IMR-90 (cell line): ENCODE data around the gene CEP135. TPM values are rescaled to one million over a fixed set of nuclear protein-coding genes. Genes with fewer than 3 reads are reported as not detected.

Source experiments
- ATAC-seq: fragments of 200-7000 bp; cut with Tn5 transposase; 2 replicates; pipeline ENCODE4 v1.9.1; 2020; ENCODE audit warnings: low read depth, mild to moderate bottlenecking, moderate library complexity
- BruUV-seq: library from RNA; stranded (reverse); fragments of 400-500 nt; replicated peaks from 2 replicates; lab custom pipeline; 2021; lab: Mats Ljungman, UMichigan
- CTCF ChIA-PET: fragments of 300-600 bp; formaldehyde crosslinking; extraction: SDS; loops from one replicate; lab custom pipeline; 2021; ENCODE audit warnings: antibody characterized with exemption; lab: Yijun Ruan, JAX
- POLR2A ChIA-PET: fragments of 300-600 bp; sonication (Branson Sonifier 250); formaldehyde crosslinking; loops from one replicate; lab custom pipeline; 2022; ENCODE audit warnings: antibody characterized with exemption; ENCODE audit not compliant: unreplicated experiment; lab: Charles Lee
- DNase-seq: peaks from one replicate; pipeline ENCODE4 v3.0.0; 2013
- H2AFZ ChIP-seq: replicated peaks from 2 replicates; pipeline ENCODE3; 2013; ENCODE audit warnings: low read length, mild to moderate bottlenecking; ENCODE audit not compliant: poor library complexity
- H2AK5ac ChIP-seq: 2 replicates; pipeline ENCODE4 v1.6.1; 2013; ENCODE audit warnings: low read depth, low read length, inconsistent platforms
- H2AK9ac ChIP-seq: replicated peaks from 2 replicates; pipeline ENCODE3; 2013; ENCODE audit warnings: mild to moderate bottlenecking, low read depth, low read length, moderate library complexity; ENCODE audit not compliant: poor library complexity
- H2BK120ac ChIP-seq: 2 replicates; pipeline ENCODE4 v1.6.1; 2013; ENCODE audit warnings: low read depth, low read length, inconsistent platforms
- H2BK15ac ChIP-seq: 3 replicates; pipeline ENCODE4 v1.6.1; 2013; ENCODE audit warnings: low read depth, low read length, inconsistent platforms
- H2BK20ac ChIP-seq: 2 replicates; pipeline ENCODE4 v1.6.1; 2013; ENCODE audit warnings: low read depth, mild to moderate bottlenecking, inconsistent platforms, low read length, moderate library complexity
- H2BK5ac ChIP-seq: 2 replicates; pipeline ENCODE4 v1.6.1; 2013; ENCODE audit warnings: mild to moderate bottlenecking, low read depth, low read length, inconsistent platforms; ENCODE audit not compliant: poor library complexity, severe bottlenecking
- H3K14ac ChIP-seq: replicated peaks from 2 replicates; pipeline ENCODE4 v1.6.1; 2013; ENCODE audit warnings: low read depth, low read length, inconsistent platforms
- H3K18ac ChIP-seq: 2 replicates; pipeline ENCODE4 v1.6.1; 2013; ENCODE audit warnings: low read depth, low read length, control low read depth
- H3K23ac ChIP-seq: 2 replicates; pipeline ENCODE4 v1.6.1; 2013; ENCODE audit warnings: low read depth, low read length, inconsistent platforms
- H3K27ac ChIP-seq: 2 replicates; pipeline ENCODE4 v1.5.1; 2013; ENCODE audit warnings: mild to moderate bottlenecking, control low read depth, low read length; ENCODE audit not compliant: insufficient read depth
- H3K27me3 ChIP-seq: 2 replicates; pipeline ENCODE4 v1.6.1; 2013; ENCODE audit warnings: low read length; ENCODE audit not compliant: control insufficient read depth, insufficient read depth
- H3K36me3 ChIP-seq: 2 replicates; pipeline ENCODE4 v1.6.1; 2013; ENCODE audit warnings: low read length, mixed read lengths; ENCODE audit not compliant: control insufficient read depth, insufficient read depth
- H3K4ac ChIP-seq: 2 replicates; pipeline ENCODE4 v1.6.1; 2013; ENCODE audit warnings: low read depth, low read length, inconsistent platforms
- H3K4me1 ChIP-seq: 2 replicates; pipeline ENCODE4 v1.6.1; 2013; ENCODE audit warnings: low read length, mixed read lengths; ENCODE audit not compliant: control insufficient read depth, insufficient read depth
- H3K4me2 ChIP-seq: 2 replicates; pipeline ENCODE4 v1.6.1; 2013; ENCODE audit warnings: low read depth, mild to moderate bottlenecking, control low read depth, low read length, moderate library complexity
- H3K4me3 ChIP-seq: 2 replicates; pipeline ENCODE4 v1.5.1; 2013; ENCODE audit warnings: low read depth, mild to moderate bottlenecking, control low read depth, low read length, moderate library complexity; ENCODE audit not compliant: insufficient read depth
- H3K56ac ChIP-seq: 2 replicates; pipeline ENCODE4 v1.6.1; 2013; ENCODE audit warnings: low read length, inconsistent platforms; ENCODE audit not compliant: insufficient read depth; ENCODE audit errors: extremely low read depth
- H3K79me1 ChIP-seq, 2 experiments: 2 replicates each; pipeline ENCODE4 v1.6.1; 2013; ENCODE audit warnings: low read length in 2 of 2, inconsistent platforms in 1 of 2, low read depth in 1 of 2
- H3K9ac ChIP-seq: 2 replicates; pipeline ENCODE4 v1.6.1; 2013; ENCODE audit warnings: low read depth, low read length, control low read depth
- H3K9me1 ChIP-seq: 2 replicates; pipeline ENCODE4 v1.6.1; 2013; ENCODE audit warnings: low read length, inconsistent platforms; ENCODE audit not compliant: insufficient read depth
- H3K9me3 ChIP-seq: 2 replicates; pipeline ENCODE4 v1.6.1; 2013; ENCODE audit warnings: low read length; ENCODE audit not compliant: control insufficient read depth, insufficient read depth
- H4K20me1 ChIP-seq: 2 replicates; pipeline ENCODE4 v1.6.1; 2013; ENCODE audit warnings: low read length, inconsistent platforms; ENCODE audit not compliant: insufficient read depth
- H4K5ac ChIP-seq: 2 replicates; pipeline ENCODE4 v1.6.1; 2013; ENCODE audit warnings: mild to moderate bottlenecking, low read depth, low read length, control low read depth
- H4K8ac ChIP-seq, 2 experiments: 2 replicates each; pipeline ENCODE4 v1.6.1; 2013; ENCODE audit warnings: low read depth in 2 of 2, low read length in 2 of 2, control low read depth in 1 of 2, inconsistent platforms in 1 of 2
- H4K91ac ChIP-seq: 2 replicates; pipeline ENCODE4 v1.6.1; 2013; ENCODE audit warnings: low read depth, low read length, inconsistent platforms; ENCODE audit not compliant: insufficient read depth
- CEBPB ChIP-seq: IDR thresholded peaks from 2 replicates; pipeline ENCODE4 v1.6.1; 2012; ENCODE audit warnings: low read depth, low read length, improper control_type of control experiment
- CHD1 ChIP-seq: IDR thresholded peaks from 2 replicates; pipeline ENCODE4 v1.6.1; 2012; ENCODE audit warnings: low read depth, low read length, improper control_type of control experiment
- CTCF ChIP-seq: conservative IDR thresholded peaks from 2 replicates; pipeline ENCODE4 v1.5.1; 2012; ENCODE audit warnings: mild to moderate bottlenecking, low read depth, low read length, improper control_type of control experiment
- FOS ChIP-seq: fragments of 150-350 bp; IDR thresholded peaks from 2 replicates; pipeline ENCODE4 v1.6.1; 2016; ENCODE audit warnings: low read depth, low read length
- MAFK ChIP-seq: IDR thresholded peaks from 2 replicates; pipeline ENCODE4 v1.6.1; 2012; ENCODE audit warnings: low read depth, low read length, improper control_type of control experiment
- MAZ ChIP-seq: IDR thresholded peaks from 2 replicates; pipeline ENCODE4 v1.6.1; 2012; ENCODE audit warnings: low read depth, mild to moderate bottlenecking, low read length, improper control_type of control experiment, moderate library complexity, borderline replicate concordance
- NFE2L2 ChIP-seq: fragments of 150-350 bp; IDR thresholded peaks from 2 replicates; pipeline ENCODE4 v1.6.1; 2016; ENCODE audit warnings: low read depth, mild to moderate bottlenecking, low read length
- POLR2A ChIP-seq: IDR thresholded peaks from 2 replicates; pipeline ENCODE4 v1.6.1; 2012; ENCODE audit warnings: mild to moderate bottlenecking, low read depth, low read length
- RAD21 ChIP-seq: IDR thresholded peaks from 2 replicates; pipeline ENCODE4 v1.6.1; 2012; ENCODE audit warnings: low read length, improper control_type of control experiment
- RCOR1 ChIP-seq: IDR thresholded peaks from 2 replicates; pipeline ENCODE4 v1.6.1; 2012; ENCODE audit warnings: mild to moderate bottlenecking, low read length, improper control_type of control experiment; ENCODE audit not compliant: insufficient replicate concordance
- RFX5 ChIP-seq: IDR thresholded peaks from 2 replicates; pipeline ENCODE4 v1.8.0; 2012; ENCODE audit warnings: low read depth, mild to moderate bottlenecking, low read length, moderate library complexity
- SMC3 ChIP-seq: fragments of 150-350 bp; IDR thresholded peaks from 2 replicates; pipeline ENCODE4 v1.6.1; 2016; ENCODE audit warnings: low read depth, mild to moderate bottlenecking, antibody characterized with exemption, low read length, moderate library complexity
- USF2 ChIP-seq: fragments of 150-350 bp; IDR thresholded peaks from 2 replicates; pipeline ENCODE4 v1.6.1; 2017; ENCODE audit warnings: mild to moderate bottlenecking, antibody characterized with exemption, low read length, low read depth
- WGBS, 2 experiments: methylation state at CpG; one replicate each; pipeline versions ENCODE4 v1.1.5 to v1.1.7; 2013; ENCODE audit warnings: missing lambda C conversion rate in 2 of 2; ENCODE audit not compliant: insufficient read length in 1 of 2; ENCODE audit errors: extremely low coverage in 2 of 2; 5-methylcytosine and 5-hydroxymethylcytosine counted together
- dilution Hi-C: fragments of 300-500 bp; cut with HindIII; formaldehyde crosslinking; loops from one replicate; pipeline ENCODE4 v1.14.3; 2018; ENCODE audit warnings: low sequenced_read_pairs; ENCODE audit not compliant: unreplicated experiment
- in situ Hi-C: fragments of 300-500 bp; cut with MboI; formaldehyde crosslinking; loops from 3 replicates; pipeline ENCODE4 v1.14.3; 2019; ENCODE audit warnings: low sequenced_read_pairs, inconsistent platforms, mixed read lengths
- intact Hi-C: fragments of 100-400 bp; cut with micrococcal nuclease; formaldehyde crosslinking; loops from 2 replicates; pipeline ENCODE4 v1.10.0; 2022
- polyA plus RNA-seq, 3 experiments: library from polyadenylated mRNA; depleted of rRNA; stranded (reverse); fragments of >200 nt; gene quantifications; 2 replicates each; pipeline ENCODE4 v1.2.3, GENCODE V29; 2012; ENCODE audit warnings: low replicate concordance in 1 of 3
- total RNA-seq: library from RNA; depleted of rRNA; stranded (reverse); fragments of >200 nt; gene quantifications from 2 replicates; pipeline ENCODE4 v1.2.3, GENCODE V29; 2012

The CEP135 gene
- total and polyA plus RNA-seq, 2 of the 4 experiments (the other 2 are of a cell fraction), result 2.7 to 3.2 TPM

GRCh38 chr4:56052481-56052880 lies 103.7 kb downstream of the CEP135 start:
- no peak overlapping the region for H2AFZ ChIP-seq
- H4K20me1 ChIP-seq, result no peaks in the 10 kb centered on the region
- no TSS peak for BruUV-seq
- H3K79me1 ChIP-seq, result no peaks in the 10 kb centered on the region; a peak in 1 of 4 replicates
- H3K4me3 ChIP-seq, result no peak overlapping the region
- no peak overlapping the region for H3K27ac ChIP-seq
- H4K91ac ChIP-seq, result no peak overlapping the region
- no peak overlapping the region for H2BK120ac ChIP-seq
- H2BK15ac ChIP-seq, result no peak overlapping the region
- H2AK9ac ChIP-seq, result no peak overlapping the region
- WGBS, 2 experiments, result no CpG with 5 or more reads among the region's 1 CpG
- H3K56ac ChIP-seq, result no peak overlapping the region
- POLR2A ChIA-PET, result no interaction called here
- H3K4me2 ChIP-seq, result no peak overlapping the region
- H3K9ac ChIP-seq, result no peak overlapping the region
- CTCF ChIA-PET, result interaction anchor here (0.6 kb wide), 1 partner anchor 73 kb away, joined by 3 read pairs; no protein-coding TSS in a partner anchor
- H3K9me1 ChIP-seq, result peaks cover 3% of the 10 kb centered on the region; the same call in 1 of the 2 replicates
- no peak overlapping the region for H3K18ac ChIP-seq
- ATAC-seq (no peak), DNase-seq (no peak)
- H3K36me3 ChIP-seq, result no peaks in the 10 kb centered on the region
- H3K4ac ChIP-seq, result no peak overlapping the region
- in situ Hi-C loops (no loop called here), intact Hi-C loops (no loop called here), dilution Hi-C loops (no loop called here)
- H4K5ac ChIP-seq, result no peak overlapping the region
- peaks cover 16% of the 10 kb centered on the region for H3K27me3 ChIP-seq
- H2AK5ac ChIP-seq, result no peak overlapping the region
- H3K9me3 ChIP-seq, result no peaks in the 10 kb centered on the region
- H3K14ac ChIP-seq, result no peak overlapping the region
- H3K4me1 ChIP-seq, result no peaks in the 10 kb centered on the region
- no peak overlapping the region for H2BK5ac ChIP-seq
- H4K8ac ChIP-seq, result no peak overlapping the region
- no peak for TF ChIP-seq POLR2A
- TF ChIP-seq RFX5, result no peak
- TF ChIP-seq CTCF, result no peak
- no peak for TF ChIP-seq MAFK
- TF ChIP-seq CEBPB, result no peak
- TF ChIP-seq RCOR1, result no peak
- no peak for TF ChIP-seq MAZ
- TF ChIP-seq NFE2L2, result no peak
- no peak for TF ChIP-seq RAD21
- TF ChIP-seq SMC3, result no peak
- no peak for TF ChIP-seq CHD1
- no peak for TF ChIP-seq USF2
- no peak for TF ChIP-seq FOS
- H3K23ac ChIP-seq, result no peak overlapping the region
- no peak overlapping the region for H2BK20ac ChIP-seq
